ENCODE results near the gene CYP27B1.

DNA sequence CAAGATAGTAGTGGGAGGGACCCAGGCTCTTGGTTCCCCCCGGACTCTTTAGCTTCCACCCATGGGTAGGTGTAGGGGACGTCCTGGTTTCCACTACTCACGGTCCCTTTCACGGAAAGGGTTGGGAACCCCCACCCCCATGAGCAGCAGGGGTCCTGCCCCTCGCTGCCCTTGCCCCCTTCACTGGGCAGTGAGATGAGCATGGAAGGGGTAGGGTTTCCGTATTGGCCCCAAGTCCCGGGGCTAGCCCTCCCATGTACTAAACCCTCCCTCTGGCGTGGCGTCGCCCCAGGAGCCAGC lies 41.1 kb downstream of the CYP27B1 start:
- TF ChIP-seq, protein P1, sequence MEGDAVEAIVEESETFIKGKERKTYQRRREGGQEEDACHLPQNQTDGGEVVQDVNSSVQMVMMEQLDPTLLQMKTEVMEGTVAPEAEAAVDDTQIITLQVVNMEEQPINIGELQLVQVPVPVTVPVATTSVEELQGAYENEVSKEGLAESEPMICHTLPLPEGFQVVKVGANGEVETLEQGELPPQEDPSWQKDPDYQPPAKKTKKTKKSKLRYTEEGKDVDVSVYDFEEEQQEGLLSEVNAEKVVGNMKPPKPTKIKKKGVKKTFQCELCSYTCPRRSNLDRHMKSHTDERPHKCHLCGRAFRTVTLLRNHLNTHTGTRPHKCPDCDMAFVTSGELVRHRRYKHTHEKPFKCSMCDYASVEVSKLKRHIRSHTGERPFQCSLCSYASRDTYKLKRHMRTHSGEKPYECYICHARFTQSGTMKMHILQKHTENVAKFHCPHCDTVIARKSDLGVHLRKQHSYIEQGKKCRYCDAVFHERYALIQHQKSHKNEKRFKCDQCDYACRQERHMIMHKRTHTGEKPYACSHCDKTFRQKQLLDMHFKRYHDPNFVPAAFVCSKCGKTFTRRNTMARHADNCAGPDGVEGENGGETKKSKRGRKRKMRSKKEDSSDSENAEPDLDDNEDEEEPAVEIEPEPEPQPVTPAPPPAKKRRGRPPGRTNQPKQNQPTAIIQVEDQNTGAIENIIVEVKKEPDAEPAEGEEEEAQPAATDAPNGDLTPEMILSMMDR (IDR thresholded peaks at IDR 0.05): no peak
- TF ChIP-seq POLR2AphosphoS5 (IDR thresholded peaks at IDR 0.05): no peak

All from breast epithelium (tissue), 3 donors.